Fibroblast of villous mesenchyme (primary cell): ENCODE measurements around the gene PRAF2. TPM values are rescaled to one million over a fixed set of nuclear protein-coding genes. Genes with fewer than 3 reads are reported as not detected.

Source experiments
- DNase-seq: peaks from one replicate; pipeline ENCODE4 v3.0.0-alpha.2; 2010; ENCODE audit warnings: low read depth
- H3K4me3 ChIP-seq: 2 replicates; pipeline ENCODE4 v1.5.1; 2011; ENCODE audit warnings: low read depth, mild to moderate bottlenecking, low read length
- small RNA-seq: library from RNA; depleted of rRNA; stranded (forward); fragments of <200 nt; gene quantifications from one replicate; pipeline ENCODE3, GENCODE V24; 2012
- total RNA-seq: library from RNA; depleted of rRNA; stranded (reverse); fragments of >200 nt; gene quantifications from 2 replicates; pipeline ENCODE4 v1.2.3, GENCODE V29; 2012
- TF ChIP-seq, protein P1 (sequence below): IDR thresholded peaks from 2 replicates; pipeline ENCODE4 v1.5.1; 2012; ENCODE audit warnings: low read depth, mild to moderate bottlenecking, low read length; ENCODE audit not compliant: insufficient read depth

Gene PRAF2
- total RNA-seq, 1 donor, result 15.1 TPM

DNA sequence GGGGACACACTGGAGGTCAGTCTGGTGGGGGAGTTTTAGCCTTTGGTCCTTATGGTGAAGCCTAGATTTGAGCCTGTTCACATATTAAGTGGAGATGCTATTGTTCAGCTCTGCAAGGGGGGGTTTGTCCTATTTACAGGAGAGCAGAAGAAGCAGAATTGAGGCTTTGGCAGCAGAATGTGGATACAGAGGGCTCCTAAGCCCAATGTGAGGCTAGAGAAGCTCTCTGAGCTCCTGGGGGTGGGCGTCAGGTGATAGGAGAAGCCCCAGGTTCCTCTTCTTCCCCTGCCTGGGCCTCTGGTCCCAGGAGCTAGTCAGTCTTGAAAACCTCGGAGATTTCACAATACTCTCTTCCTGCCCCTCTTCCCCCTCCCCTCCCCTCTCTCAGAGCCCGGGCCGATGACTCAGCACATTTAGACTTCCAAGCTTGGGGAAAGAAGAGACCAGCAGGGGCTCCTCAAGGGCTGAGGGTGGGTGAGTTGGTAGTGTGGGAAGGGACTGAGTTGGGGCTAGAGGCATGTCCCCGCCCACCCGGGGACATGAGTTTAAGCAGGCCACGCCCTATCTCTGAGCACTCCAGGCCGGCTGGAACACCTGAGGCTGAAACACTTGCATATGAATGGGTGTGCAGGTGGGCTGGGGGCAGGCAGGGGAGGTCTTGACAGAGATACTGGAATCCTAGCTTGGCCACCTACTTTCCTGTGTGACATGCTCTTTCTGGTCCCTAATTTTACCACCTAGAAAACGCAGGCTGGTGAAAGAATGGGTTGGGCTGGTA, 34.0 kb downstream of the PRAF2 start:
- peak; percentile 97 for DNase-seq
- H3K4me3 ChIP-seq, result peak overlapping the region; percentile 79
- TF ChIP-seq, protein P1, sequence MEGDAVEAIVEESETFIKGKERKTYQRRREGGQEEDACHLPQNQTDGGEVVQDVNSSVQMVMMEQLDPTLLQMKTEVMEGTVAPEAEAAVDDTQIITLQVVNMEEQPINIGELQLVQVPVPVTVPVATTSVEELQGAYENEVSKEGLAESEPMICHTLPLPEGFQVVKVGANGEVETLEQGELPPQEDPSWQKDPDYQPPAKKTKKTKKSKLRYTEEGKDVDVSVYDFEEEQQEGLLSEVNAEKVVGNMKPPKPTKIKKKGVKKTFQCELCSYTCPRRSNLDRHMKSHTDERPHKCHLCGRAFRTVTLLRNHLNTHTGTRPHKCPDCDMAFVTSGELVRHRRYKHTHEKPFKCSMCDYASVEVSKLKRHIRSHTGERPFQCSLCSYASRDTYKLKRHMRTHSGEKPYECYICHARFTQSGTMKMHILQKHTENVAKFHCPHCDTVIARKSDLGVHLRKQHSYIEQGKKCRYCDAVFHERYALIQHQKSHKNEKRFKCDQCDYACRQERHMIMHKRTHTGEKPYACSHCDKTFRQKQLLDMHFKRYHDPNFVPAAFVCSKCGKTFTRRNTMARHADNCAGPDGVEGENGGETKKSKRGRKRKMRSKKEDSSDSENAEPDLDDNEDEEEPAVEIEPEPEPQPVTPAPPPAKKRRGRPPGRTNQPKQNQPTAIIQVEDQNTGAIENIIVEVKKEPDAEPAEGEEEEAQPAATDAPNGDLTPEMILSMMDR, result peak; percentile 29

DNA sequence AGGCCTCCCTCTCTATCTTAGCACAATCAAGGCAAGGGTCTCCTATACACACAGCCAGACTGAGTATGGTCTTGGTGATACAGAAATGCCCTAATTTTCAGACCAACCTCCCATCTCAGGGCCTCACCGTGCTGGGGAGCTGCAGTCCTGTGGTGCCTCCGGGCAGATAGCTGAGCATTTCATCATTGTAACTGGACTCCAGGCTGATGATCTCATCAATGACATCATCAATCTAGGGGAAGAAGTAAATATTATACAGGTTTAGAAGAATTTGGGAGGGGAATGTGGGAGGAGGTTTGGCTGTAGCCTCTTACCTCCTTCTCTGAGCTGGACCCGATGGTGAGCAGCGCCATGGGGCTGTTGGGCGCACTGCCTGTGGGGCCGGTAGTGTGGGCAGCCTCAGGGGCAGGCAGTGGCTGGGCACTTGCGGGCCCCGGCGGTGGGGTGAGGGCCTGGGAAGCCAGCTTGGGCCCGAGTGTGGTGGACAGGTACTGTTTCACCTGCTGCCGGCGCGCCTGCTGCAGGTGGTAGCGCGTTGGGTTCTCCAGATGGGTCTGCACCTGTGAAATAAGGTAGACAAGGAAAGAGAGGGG, 35.8 kb downstream of the PRAF2 start:
- no peak overlapping the region for H3K4me3 ChIP-seq
- peak; percentile 58 for DNase-seq
- TF ChIP-seq, protein P1, result no peak

DNA sequence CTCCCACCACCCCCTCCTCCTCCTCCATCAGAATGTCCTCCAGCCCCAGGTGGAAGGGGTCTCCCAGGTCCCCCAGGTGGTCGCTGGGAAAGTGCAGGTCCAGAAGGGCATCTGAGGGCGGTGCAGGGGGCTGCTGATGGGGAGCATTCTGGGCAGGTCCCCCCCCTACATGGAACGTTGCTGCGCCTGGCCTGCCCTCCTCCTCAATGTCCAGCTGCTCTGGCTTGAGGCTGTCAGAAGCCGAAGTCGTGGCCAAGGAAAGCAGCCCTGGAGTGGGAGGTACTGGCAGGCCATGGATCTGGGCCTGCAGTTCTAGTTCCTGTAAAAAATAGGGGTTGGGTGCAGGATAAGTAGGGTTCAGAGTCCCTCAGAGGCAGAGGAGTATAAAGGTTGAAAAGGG, 43.5 kb downstream of the PRAF2 start:
- DNase-seq, result no peak
- TF ChIP-seq, protein P1, result no peak
- no peak overlapping the region for H3K4me3 ChIP-seq

DNA sequence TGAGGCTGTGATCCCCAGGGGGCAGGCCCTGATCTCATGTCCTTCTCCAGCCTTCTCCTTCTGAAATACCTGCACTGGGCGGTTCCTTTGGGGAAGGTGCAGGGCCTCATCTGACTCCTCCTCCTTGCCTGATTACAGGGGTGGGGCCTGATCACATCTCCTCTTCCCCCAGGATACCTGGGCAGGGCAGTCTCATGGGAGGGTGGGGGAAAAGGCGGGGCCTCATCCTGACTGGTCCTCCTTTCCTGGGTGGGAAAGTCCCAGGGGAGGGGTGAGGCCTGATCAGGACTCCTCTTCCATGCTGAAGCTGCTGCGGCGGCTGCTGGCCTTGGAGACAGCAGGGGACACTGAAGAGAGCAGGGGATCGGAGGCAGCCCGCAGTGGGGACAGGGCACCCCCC, 43.9 kb downstream of the PRAF2 start:
- no peak overlapping the region for H3K4me3 ChIP-seq
- no peak for DNase-seq
- TF ChIP-seq, protein P1, result no peak

Small RNA genes within 50 kb of the gene (small RNA-seq; reads per million reads assigned to genes)
- not detected for gene RNU4-52P

Other genes with a start within 250 kb of the PRAF2 start
- not detected in 2 replicates for gene ERAS, start 247.5 kb downstream of the PRAF2 start, total RNA-seq
- 0.32 TPM in 1 of 2 replicates, not detected in the other for gene PCSK1N, start 238.4 kb downstream of the PRAF2 start, total RNA-seq
- 39.3 and 47.7 TPM in 2 replicates for gene TIMM17B, start 176.2 kb downstream of the PRAF2 start, total RNA-seq
- 27.2 and 38.3 TPM in 2 replicates for gene PQBP1, start 176.1 kb downstream of the PRAF2 start, total RNA-seq
- gene SLC35A2, start 162.4 kb downstream of the PRAF2 start, total RNA-seq, result 17.1 and 25.5 TPM in 2 replicates
- 4.5 and 12.5 TPM in 2 replicates for gene PIM2, start 155.0 kb downstream of the PRAF2 start, total RNA-seq
- gene OTUD5, start 116.4 kb downstream of the PRAF2 start, total RNA-seq, result 24.2 and 28.5 TPM in 2 replicates
- 0.32 and 2.6 TPM in 2 replicates for gene KCND1, start 102.2 kb downstream of the PRAF2 start, total RNA-seq
- gene GRIPAP1, start 71.7 kb downstream of the PRAF2 start, total RNA-seq, result 14.2 and 14.5 TPM in 2 replicates
- 37.1 and 45.1 TPM in 2 replicates for gene TFE3, start 30.6 kb downstream of the PRAF2 start, total RNA-seq
- 0.86 and 0.97 TPM in 2 replicates for gene CCDC120, start 15.0 kb downstream of the PRAF2 start, total RNA-seq
- gene WDR45, start 5.9 kb upstream of the PRAF2 start, total RNA-seq, result 46.6 and 56.0 TPM in 2 replicates
- gene GPKOW, start 49.7 kb upstream of the PRAF2 start, total RNA-seq, result 13.0 and 15.5 TPM in 2 replicates
- 1.9 and 2.2 TPM in 2 replicates for gene MAGIX, start 88.8 kb upstream of the PRAF2 start, total RNA-seq
- gene PLP2, start 97.9 kb upstream of the PRAF2 start, total RNA-seq, result 19.0 and 29.6 TPM in 2 replicates
- 5.2 TPM in 2 replicates for gene PRICKLE3, start 112.4 kb upstream of the PRAF2 start, total RNA-seq
- under 0.01 TPM in 1 of 2 replicates, not detected in the other for gene SYP, start 126.2 kb upstream of the PRAF2 start, total RNA-seq
- gene CACNA1F, start 159.3 kb upstream of the PRAF2 start, total RNA-seq, result not detected in 2 replicates
- 8.6 and 11.3 TPM in 2 replicates for gene CCDC22, start 161.5 kb upstream of the PRAF2 start, total RNA-seq
- under 0.01 TPM in 1 of 2 replicates, not detected in the other for gene FOXP3, start 190.7 kb upstream of the PRAF2 start, total RNA-seq
- gene PPP1R3F, start 195.8 kb upstream of the PRAF2 start, total RNA-seq, result 5.2 and 5.6 TPM in 2 replicates
- not detected in 2 replicates for gene GAGE10, start 229.6 kb upstream of the PRAF2 start, total RNA-seq
- not detected in 2 replicates for gene GAGE12J, start 248.0 kb upstream of the PRAF2 start, total RNA-seq